IPS DF 6.9 (cell line): ENCODE data around the gene LDB3.
A peak's percentile ranks its signal among the peaks of the same experiment; 100 is the strongest.

Source experiments
- DNase-seq: peaks from one replicate; pipeline ENCODE4 v3.0.0-alpha.2; 2013; ENCODE audit warnings: low read depth, low spot score
- H3K27ac ChIP-seq: one replicate; pipeline ENCODE4 v1.5.1; 2013; ENCODE audit warnings: low read length, control low read depth
- H3K27me3 ChIP-seq: 2 replicates; pipeline ENCODE4 v1.6.1; 2013; ENCODE audit warnings: mild to moderate bottlenecking, low read length; ENCODE audit not compliant: control insufficient read depth, insufficient read depth
- H3K36me3 ChIP-seq: 2 replicates; pipeline ENCODE4 v1.6.1; 2013; ENCODE audit warnings: low read length; ENCODE audit not compliant: control insufficient read depth, insufficient read depth
- H3K4me1 ChIP-seq: 2 replicates; pipeline ENCODE4 v1.6.1; 2013; ENCODE audit warnings: low read length; ENCODE audit not compliant: control insufficient read depth, insufficient read depth
- H3K4me3 ChIP-seq: 2 replicates; pipeline ENCODE4 v1.5.1; 2013; ENCODE audit warnings: mild to moderate bottlenecking, low read length
- H3K9me3 ChIP-seq: 2 replicates; pipeline ENCODE4 v1.6.1; 2013; ENCODE audit warnings: low read length, inconsistent platforms; ENCODE audit not compliant: control insufficient read depth, insufficient read depth
- WGBS: extraction: QIAGEN DNeasy Blood & Tissue Kit; methylation state at CpG from one replicate; pipeline ENCODE4 v1.1.7; 2013; ENCODE audit warnings: mixed read lengths, missing lambda C conversion rate; ENCODE audit not compliant: insufficient read length, insufficient coverage; 5-methylcytosine and 5-hydroxymethylcytosine counted together

The LDB3 gene

DNA sequence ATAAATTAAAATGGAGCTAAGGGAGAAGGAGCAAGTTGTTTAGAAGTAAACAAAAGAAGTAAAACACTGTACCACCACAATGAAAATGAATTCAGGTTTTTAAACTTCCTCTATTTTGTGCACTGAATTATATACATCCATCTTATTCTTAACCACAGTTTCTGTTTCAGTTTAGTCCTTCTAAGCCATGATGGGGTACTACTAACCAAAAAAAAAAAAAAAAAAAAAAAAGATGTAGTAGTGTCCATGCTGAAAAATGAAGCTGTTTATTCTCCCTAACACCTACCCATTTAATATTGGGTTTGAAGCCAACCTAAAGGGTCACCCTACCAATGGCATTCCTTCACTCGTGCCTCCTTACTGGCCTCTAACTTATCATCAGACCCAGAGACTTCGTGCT lies 84.7 kb downstream of the LDB3 start:
- no CpG with 5 or more reads among the region's 2 CpGs for WGBS
- no peaks in the 10 kb centered on the region for H3K9me3 ChIP-seq
- no peak for DNase-seq
- no peak overlapping the region for H3K4me3 ChIP-seq
- peaks cover 3% of the 10 kb centered on the region; the same call in 1 of the 2 replicates for H3K4me1 ChIP-seq
- H3K36me3 ChIP-seq = 0 out of 2 replicates have a peak, but pooled peaks cover 3% of the 10 kb centered on the region
- no peaks in the 10 kb centered on the region for H3K27me3 ChIP-seq
- H3K27ac ChIP-seq = no peak overlapping the region

DNA sequence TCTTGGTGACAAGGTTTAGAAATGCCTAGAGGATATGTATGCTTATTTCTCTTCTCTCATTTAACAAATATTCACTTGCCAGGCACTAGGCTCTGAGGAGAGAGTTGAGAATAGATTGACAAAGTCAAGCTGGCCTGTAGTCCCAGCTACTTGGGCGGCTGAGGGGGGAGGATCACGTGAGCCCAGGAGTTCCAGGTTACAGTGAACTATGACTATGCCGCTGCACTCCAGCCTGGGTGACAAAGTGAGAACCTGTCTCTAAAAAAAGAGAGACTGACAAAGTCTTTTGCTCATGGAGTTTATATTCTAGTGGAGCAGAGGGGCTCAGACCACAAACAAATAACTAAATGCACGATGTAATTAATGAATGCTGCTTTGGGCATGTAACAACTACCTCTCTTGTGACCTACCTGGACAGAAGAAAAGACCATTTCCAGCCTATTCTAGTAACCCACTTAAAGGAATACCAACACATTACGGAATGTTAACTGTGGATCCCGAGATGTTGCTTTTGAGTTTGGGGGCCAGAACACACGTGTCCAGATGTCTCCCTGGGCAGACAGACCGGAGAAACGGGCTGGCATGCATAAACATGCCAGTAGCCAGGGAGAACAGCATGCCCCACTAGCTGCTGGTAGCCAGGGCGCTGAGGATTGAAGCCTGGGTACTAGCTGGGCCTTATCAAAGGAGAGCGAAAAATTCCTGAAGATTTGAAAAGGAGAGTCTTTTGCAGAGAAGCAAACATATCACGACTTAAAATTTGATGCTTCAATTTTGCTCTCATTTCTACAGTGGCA lies 85.5 kb downstream of the LDB3 start:
- Histone ChIP-seq H3K27me3 (no peaks in the 10 kb centered on the region), H3K27ac (no peak overlapping the region), H3K4me3 (no peak overlapping the region), H3K9me3 (no peaks in the 10 kb centered on the region), H3K36me3 (0 out of 2 replicates have a peak, but pooled peaks cover 3% of the 10 kb centered on the region), H3K4me1 (peaks cover 3% of the 10 kb centered on the region; the same call in 1 of the 2 replicates)
- WGBS = no CpG with 5 or more reads among the region's 12 CpGs
- DNase-seq = no peak

DNA sequence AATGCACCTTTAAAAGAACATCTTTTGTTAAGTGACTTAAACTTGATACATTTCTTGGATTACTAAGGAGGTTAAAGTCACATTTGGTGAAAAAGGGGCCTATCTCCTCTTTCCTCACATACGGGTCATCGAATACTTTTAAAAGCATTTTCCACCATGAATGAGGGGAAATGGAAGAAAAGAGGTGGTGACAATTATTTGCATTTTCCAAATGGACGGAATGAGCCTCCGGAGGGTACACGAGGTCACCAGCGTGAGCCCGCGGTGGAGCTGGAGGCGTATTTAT lies 87.1 kb downstream of the LDB3 start:
- peak overlapping the region; percentile 87; the same call in 1 of the 2 replicates for H3K4me3 ChIP-seq
- H3K27ac ChIP-seq = no peak overlapping the region
- no peaks in the 10 kb centered on the region for H3K27me3 ChIP-seq
- WGBS = no CpG with 5 or more reads among the region's 9 CpGs
- 0 out of 2 replicates have a peak, but pooled peaks cover 3% of the 10 kb centered on the region for H3K36me3 ChIP-seq
- no peak for DNase-seq
- peaks cover 3% of the 10 kb centered on the region; the same call in 1 of the 2 replicates for H3K4me1 ChIP-seq
- no peaks in the 10 kb centered on the region for H3K9me3 ChIP-seq

DNA sequence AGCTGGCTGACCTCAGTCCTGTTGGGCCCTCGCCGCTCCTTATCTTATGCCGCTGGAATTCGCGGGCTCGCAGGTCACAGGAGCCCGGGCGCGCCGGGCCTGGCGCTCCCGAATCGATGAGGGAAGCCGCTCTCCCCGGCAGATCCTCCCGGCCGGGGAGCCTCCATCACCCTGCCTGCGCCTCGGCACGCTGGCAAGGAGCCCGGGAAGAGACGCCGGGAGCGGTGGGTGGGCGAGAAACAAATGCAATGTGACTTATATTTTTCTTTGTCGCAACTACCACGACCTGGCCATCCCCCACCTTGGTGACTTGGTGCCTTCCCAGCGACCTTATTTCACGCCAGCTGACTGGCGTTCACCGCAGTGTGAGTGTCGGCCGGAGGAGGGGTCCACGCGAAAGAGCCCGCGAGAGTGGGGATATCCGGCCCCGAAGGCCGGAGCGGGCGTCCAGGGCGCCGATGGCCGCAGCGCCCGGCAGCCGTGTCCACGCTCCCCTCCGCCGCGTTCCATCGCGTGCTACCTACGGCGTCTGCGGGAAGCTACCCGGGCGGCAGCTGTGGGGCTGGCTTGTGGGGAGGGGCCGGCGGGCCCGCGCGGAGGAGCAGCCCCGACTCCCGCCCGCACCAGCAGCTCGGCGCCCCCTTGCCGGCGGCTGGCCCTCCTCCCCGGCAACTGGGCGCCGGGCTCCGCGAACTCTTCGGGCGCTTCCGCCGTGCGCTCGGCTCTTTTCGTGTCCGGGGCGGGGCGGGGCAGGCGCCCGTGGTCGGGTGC lies 87.6 kb downstream of the LDB3 start:
- H3K4me1 ChIP-seq = peaks cover 3% of the 10 kb centered on the region; the same call in 1 of the 2 replicates
- no CpG with 5 or more reads among the region's 89 CpGs for WGBS
- 0 out of 2 replicates have a peak, but pooled peaks cover 3% of the 10 kb centered on the region for H3K36me3 ChIP-seq
- H3K27ac ChIP-seq = no peak overlapping the region
- DNase-seq = peak; percentile 52
- no peaks in the 10 kb centered on the region for H3K9me3 ChIP-seq
- peak overlapping the region; percentile 87 for H3K4me3 ChIP-seq
- H3K27me3 ChIP-seq = no peaks in the 10 kb centered on the region

DNA sequence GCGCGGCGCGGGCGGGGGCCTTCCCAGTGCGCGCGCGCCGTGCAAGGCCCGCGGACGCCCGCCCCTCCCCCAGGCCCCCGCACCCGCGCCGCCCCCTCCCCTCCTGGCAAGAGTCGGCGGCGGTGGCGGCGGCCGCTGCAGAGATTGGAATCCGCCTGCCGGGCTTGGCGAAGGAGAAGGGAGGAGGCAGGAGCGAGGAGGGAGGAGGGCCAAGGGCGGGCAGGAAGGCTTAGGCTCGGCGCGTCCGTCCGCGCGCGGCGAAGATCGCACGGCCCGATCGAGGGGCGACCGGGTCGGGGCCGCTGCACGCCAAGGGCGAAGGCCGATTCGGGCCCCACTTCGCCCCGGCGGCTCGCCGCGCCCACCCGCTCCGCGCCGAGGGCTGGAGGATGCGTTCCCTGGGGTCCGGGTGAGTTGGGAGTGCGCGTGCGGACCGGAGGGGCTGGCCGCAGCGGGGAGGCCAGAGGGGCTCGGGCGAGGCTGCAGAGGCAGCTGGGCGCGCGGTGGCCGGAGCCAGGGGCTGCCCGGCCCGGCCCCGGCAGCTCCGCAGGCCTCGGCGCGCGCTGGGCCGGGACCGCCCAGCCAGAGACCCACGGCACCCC lies 88.3 kb downstream of the LDB3 start, which contains the start of gene BMPR1A:
Gene BMPR1A, plus strand, starts transcription at position 109 of the 602 bp plus-strand sequence. CDS start 119,400 bp downstream, outside the sequence.
- no peaks in the 10 kb centered on the region for H3K9me3 ChIP-seq
- no peak for DNase-seq
- no CpG with 5 or more reads among the region's 85 CpGs for WGBS
- no peaks in the 10 kb centered on the region for H3K27me3 ChIP-seq
- 0 out of 2 replicates have a peak, but pooled peaks cover under 1% of the 10 kb centered on the region for H3K36me3 ChIP-seq
- peak within 1 kb of the TSS; percentile 100 for H3K4me3 ChIP-seq
- no peak within 1 kb of the TSS for H3K27ac ChIP-seq
- H3K4me1 ChIP-seq = peaks cover 4% of the 10 kb centered on the region; the same call in 1 of the 2 replicates

DNA sequence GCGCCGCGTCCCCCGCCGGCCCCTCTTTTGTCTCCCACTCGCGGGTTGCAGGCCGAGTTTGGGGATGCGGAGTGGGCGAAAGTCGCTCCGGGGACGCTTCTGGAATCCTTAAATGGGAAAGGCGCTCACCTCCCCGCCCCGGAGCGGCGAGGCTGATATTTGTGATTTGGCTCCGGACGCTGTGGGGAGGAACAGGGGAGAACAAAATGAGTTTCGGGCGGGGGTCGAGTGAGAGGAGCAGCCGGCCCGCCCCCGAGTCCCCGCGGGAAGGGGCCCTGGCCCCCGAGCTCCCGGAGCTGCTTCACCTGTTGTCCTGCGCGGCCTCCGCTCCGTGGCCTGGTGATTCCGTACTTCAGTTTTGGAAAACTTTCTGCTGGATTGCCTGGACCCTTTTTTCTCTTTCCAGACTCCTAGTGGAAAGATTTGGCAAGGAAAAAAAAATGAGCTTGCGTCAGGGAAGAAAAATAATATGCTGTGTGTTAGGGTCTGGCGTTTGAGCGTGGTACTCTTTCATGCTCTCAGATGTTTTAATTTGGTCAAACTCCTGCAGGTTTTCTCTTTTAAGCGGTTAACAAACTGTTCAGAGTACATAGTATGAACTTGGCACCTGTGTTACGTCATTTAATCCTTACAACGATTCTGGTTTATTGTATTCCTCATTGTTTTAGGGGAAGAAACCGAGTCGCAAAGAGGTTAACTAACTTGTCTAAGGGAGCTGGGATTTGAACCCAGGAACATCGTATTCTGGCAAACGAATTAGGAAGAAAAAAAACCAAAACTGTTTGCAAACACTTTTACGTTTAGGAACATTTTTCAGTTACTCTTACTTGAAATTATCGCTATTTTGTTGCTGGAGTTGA lies 89.0 kb downstream of the LDB3 start:
- peak overlapping the region; percentile 100 for H3K4me3 ChIP-seq
- H3K4me1 ChIP-seq = peaks cover 3% of the 10 kb centered on the region; the same call in 1 of the 2 replicates
- H3K36me3 ChIP-seq = no peaks in the 10 kb centered on the region
- no peak overlapping the region for H3K27ac ChIP-seq
- DNase-seq = no peak
- H3K27me3 ChIP-seq = no peaks in the 10 kb centered on the region
- H3K9me3 ChIP-seq = no peaks in the 10 kb centered on the region
- WGBS = no CpG with 5 or more reads among the region's 47 CpGs

DNA sequence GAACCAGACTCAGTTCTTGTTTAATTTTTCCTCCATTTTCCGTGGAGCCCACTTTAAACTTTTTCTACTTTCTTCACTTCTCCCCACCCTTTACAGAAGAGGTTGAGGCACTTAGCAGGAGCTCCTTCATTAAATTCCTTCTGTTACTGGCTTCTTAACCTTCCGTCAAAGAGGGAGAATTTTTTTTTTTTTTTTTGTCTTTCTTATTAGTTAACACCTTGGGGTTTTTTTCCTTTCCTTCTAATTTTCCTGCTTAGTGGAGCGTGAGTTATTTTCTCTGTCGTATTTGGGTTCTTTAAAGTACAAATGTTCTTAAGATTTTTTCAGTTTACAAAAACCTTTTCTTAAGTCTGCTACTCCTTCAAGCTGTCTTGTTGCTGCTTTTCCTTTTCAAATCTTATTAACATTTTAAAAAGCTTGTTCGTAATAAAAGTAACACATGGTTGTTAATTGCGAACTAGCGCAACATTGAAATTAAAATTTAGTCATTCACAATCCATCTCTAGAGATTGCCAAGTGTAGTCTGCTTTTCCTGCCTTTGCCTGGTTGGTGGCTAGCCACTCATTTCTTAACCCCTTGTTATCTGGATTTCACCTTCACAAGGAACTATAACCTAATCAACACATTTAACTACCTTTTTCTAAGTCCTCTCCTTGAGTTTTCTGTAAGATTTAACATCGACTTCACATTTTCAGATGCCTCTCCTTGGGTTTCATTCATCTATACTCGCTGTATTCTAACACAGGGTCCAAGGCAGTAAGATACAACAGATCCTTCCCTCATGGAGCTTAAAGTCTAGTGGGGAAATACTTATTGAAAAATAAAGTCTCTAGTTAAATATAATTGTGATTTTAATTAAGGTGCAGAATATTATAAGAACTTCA lies 90.1 kb downstream of the LDB3 start:
- no peaks in the 10 kb centered on the region for H3K36me3 ChIP-seq
- DNase-seq = no peak
- H3K9me3 ChIP-seq = no peaks in the 10 kb centered on the region
- H3K27ac ChIP-seq = no peak overlapping the region
- peaks cover 3% of the 10 kb centered on the region; the same call in 1 of the 2 replicates for H3K4me1 ChIP-seq
- no CpG with 5 or more reads among the region's 9 CpGs for WGBS
- H3K4me3 ChIP-seq = peak overlapping the region; percentile 100; the same call in 1 of the 2 replicates
- no peaks in the 10 kb centered on the region for H3K27me3 ChIP-seq

DNA sequence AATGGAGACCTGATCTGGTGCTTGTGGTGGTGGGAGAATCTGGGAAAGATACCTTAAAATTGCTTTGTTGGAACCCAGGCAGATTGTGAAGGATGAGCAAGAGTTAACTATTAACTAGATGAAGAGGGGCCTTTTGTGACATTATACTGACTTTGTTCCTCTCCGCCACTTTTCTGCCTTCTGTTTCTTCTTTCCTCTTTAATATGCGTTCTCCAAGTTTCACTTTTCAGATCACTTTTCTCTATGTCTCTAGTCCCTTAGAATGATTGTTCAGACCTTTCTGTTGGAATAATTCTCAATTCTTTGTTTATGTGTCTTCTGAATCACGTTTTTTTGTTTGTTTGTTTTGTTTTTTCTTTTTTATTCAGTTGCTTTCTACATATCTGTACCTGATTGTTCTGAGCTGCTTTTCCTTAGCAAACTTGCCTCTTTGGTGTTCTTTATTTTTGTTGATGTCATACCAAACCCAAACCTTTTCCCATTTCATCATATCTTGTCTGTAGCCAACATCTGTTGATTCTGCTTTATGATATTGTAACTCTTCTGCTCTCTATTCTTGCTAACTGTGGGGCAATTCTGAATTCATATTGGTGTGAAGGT lies 90.9 kb downstream of the LDB3 start:
- H3K9me3 ChIP-seq = no peaks in the 10 kb centered on the region
- peaks cover 2% of the 10 kb centered on the region; the same call in 1 of the 2 replicates for H3K4me1 ChIP-seq
- no CpG with 5 or more reads among the region's 3 CpGs for WGBS
- peak overlapping the region; percentile 100; the same call in 1 of the 2 replicates for H3K4me3 ChIP-seq
- H3K27me3 ChIP-seq = no peaks in the 10 kb centered on the region
- no peaks in the 10 kb centered on the region for H3K36me3 ChIP-seq
- DNase-seq = no peak
- no peak overlapping the region for H3K27ac ChIP-seq

DNA sequence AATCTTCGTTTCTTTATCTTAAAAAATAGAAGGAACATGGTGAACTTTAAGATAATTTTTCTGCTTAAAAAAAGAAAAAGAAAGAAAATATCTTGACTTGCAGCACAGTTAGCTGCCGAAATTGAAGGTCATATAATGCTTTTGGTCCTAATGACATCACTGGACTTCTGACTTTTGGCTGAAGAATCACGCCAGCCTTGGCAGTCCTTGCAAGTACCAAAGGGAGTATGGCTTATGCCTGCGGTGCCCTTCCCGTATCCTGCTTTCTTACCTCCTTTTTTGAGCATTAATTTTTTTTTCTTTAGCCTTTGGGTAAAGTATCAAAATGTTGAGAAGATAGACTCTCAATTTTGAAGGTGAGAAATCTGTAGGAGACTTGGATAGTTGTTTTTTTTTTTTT lies 95.1 kb downstream of the LDB3 start:
- H3K27me3 ChIP-seq = no peaks in the 10 kb centered on the region
- no CpG with 5 or more reads among the region's 5 CpGs for WGBS
- no peak overlapping the region for H3K4me3 ChIP-seq
- H3K9me3 ChIP-seq = no peaks in the 10 kb centered on the region
- no peak overlapping the region for H3K27ac ChIP-seq
- peaks cover 3% of the 10 kb centered on the region; the same call in 1 of the 2 replicates for H3K4me1 ChIP-seq
- no peak for DNase-seq
- H3K36me3 ChIP-seq = no peaks in the 10 kb centered on the region
